Measurements from ENCODE around the gene TXNRD2. TPM values are rescaled to one million over a fixed set of nuclear protein-coding genes. Genes with fewer than 3 reads are reported as not detected.

TXNRD2 gene
- total RNA-seq, 1 donor from 2014 or later, result 13.6 TPM

GRCh38 chr22:19897726-19898125 lies 43.9 kb downstream of the TXNRD2 start:
- Histone ChIP-seq H3K27ac (ENCODE audit: low read depth, low read length) (no peak overlapping the region), H3K4me3 (ENCODE audit: low read length in 3 of 3) (no peak overlapping the region), H3K9me3 (ENCODE audit: control insufficient read depth in 3 of 3, low read length in 3 of 3) (no peaks in the 10 kb centered on the region), H3K9ac (ENCODE audit: low read depth in 1 of 3, low read length in 3 of 3) (no peak overlapping the region), H3K4me1 (ENCODE audit: control insufficient read depth in 3 of 3, insufficient read depth in 3 of 3, low read length in 3 of 3) (peaks cover 0 to 1% (median 0%) of the 10 kb centered on the region in 3 donors), H3K27me3 (ENCODE audit: control insufficient read depth in 3 of 3, insufficient read depth in 3 of 3, low read length in 3 of 3) (no peaks in the 10 kb centered on the region), H3K36me3 (ENCODE audit: control insufficient read depth in 3 of 3, insufficient read depth in 3 of 3, low read length in 3 of 3) (peaks cover 35 to 44% (median 42%) of the 10 kb centered on the region in 3 donors)

- H3K27me3 ChIP-seq (ENCODE audit: control insufficient read depth in 3 of 3, insufficient read depth in 3 of 3, low read length in 3 of 3), result no peaks in the 10 kb centered on the region
- H3K4me1 ChIP-seq (ENCODE audit: control insufficient read depth in 3 of 3, insufficient read depth in 3 of 3, low read length in 3 of 3), result peaks cover 0 to 2% (median under 1%) of the 10 kb centered on the region in 3 donors
- no peak overlapping the region for H3K27ac ChIP-seq (ENCODE audit: low read depth, low read length)
- H3K9me3 ChIP-seq (ENCODE audit: control insufficient read depth in 3 of 3, low read length in 3 of 3), result no peaks in the 10 kb centered on the region
- no peak overlapping the region for H3K9ac ChIP-seq (ENCODE audit: low read depth in 1 of 3, low read length in 3 of 3)
- no peak overlapping the region for H3K4me3 ChIP-seq (ENCODE audit: low read length in 3 of 3)
- H3K36me3 ChIP-seq (ENCODE audit: control insufficient read depth in 3 of 3, insufficient read depth in 3 of 3, low read length in 3 of 3), result peaks cover 38 to 44% (median 42%) of the 10 kb centered on the region in 3 donors
These were observed 44.8 kb downstream of the TXNRD2 start for GRCh38 chr22:19896665-19897355.

GRCh38 chr22:19895160-19895849 lies 46.3 kb downstream of the TXNRD2 start:
- Histone ChIP-seq H3K9me3 (ENCODE audit: control insufficient read depth in 3 of 3, low read length in 3 of 3) (no peaks in the 10 kb centered on the region), H3K9ac (ENCODE audit: low read depth in 1 of 3, low read length in 3 of 3) (no peak overlapping the region), H3K27me3 (ENCODE audit: control insufficient read depth in 3 of 3, insufficient read depth in 3 of 3, low read length in 3 of 3) (no peaks in the 10 kb centered on the region), H3K4me3 (ENCODE audit: low read length in 3 of 3) (no peak overlapping the region), H3K4me1 (ENCODE audit: control insufficient read depth in 3 of 3, insufficient read depth in 3 of 3, low read length in 3 of 3) (peaks cover 0 to 7% (median 4%) of the 10 kb centered on the region in 3 donors), H3K27ac (ENCODE audit: low read depth, low read length) (no peak overlapping the region), H3K36me3 (ENCODE audit: control insufficient read depth in 3 of 3, insufficient read depth in 3 of 3, low read length in 3 of 3) (peaks cover 38 to 42% (median 41%) of the 10 kb centered on the region in 3 donors)

- Histone ChIP-seq H3K4me1 (ENCODE audit: control insufficient read depth in 3 of 3, insufficient read depth in 3 of 3, low read length in 3 of 3) (peaks cover 0 to 7% (median 4%) of the 10 kb centered on the region in 3 donors), H3K4me3 (ENCODE audit: low read length in 3 of 3) (no peak overlapping the region), H3K36me3 (ENCODE audit: control insufficient read depth in 3 of 3, insufficient read depth in 3 of 3, low read length in 3 of 3) (peaks cover 33 to 35% (median 34%) of the 10 kb centered on the region in 3 donors)
These were observed 48.3 kb downstream of the TXNRD2 start for GRCh38 chr22:19893363-19893762.

GRCh38 chr22:19892925-19893324 lies 48.7 kb downstream of the TXNRD2 start:
- Histone ChIP-seq H3K4me1 (ENCODE audit: control insufficient read depth in 3 of 3, insufficient read depth in 3 of 3, low read length in 3 of 3) (peaks cover 0 to 7% (median 4%) of the 10 kb centered on the region in 3 donors), H3K36me3 (ENCODE audit: control insufficient read depth in 3 of 3, insufficient read depth in 3 of 3, low read length in 3 of 3) (peaks cover 29 to 31% (median 31%) of the 10 kb centered on the region in 3 donors), H3K27me3 (ENCODE audit: control insufficient read depth in 3 of 3, insufficient read depth in 3 of 3, low read length in 3 of 3) (no peaks in the 10 kb centered on the region), H3K27ac (ENCODE audit: low read depth, low read length) (no peak overlapping the region), H3K4me3 (ENCODE audit: low read length in 3 of 3) (no peak overlapping the region), H3K9ac (ENCODE audit: low read depth in 1 of 3, low read length in 3 of 3) (no peak overlapping the region), H3K9me3 (ENCODE audit: control insufficient read depth in 3 of 3, low read length in 3 of 3) (no peaks in the 10 kb centered on the region)

More at GRCh38 chr22:19893363-19893762, 48.3 kb downstream of the TXNRD2 start:
- H3K27me3 ChIP-seq (ENCODE audit: control insufficient read depth in 3 of 3, insufficient read depth in 3 of 3, low read length in 3 of 3), result no peaks in the 10 kb centered on the region
- no peaks in the 10 kb centered on the region for H3K9me3 ChIP-seq (ENCODE audit: control insufficient read depth in 3 of 3, low read length in 3 of 3)
- H3K9ac ChIP-seq (ENCODE audit: low read depth in 1 of 3, low read length in 3 of 3), result no peak overlapping the region
- no peak overlapping the region for H3K27ac ChIP-seq (ENCODE audit: low read depth, low read length)

GRCh38 chr22:19892257-19892879 lies 49.2 kb downstream of the TXNRD2 start:
- peaks cover 23 to 28% (median 27%) of the 10 kb centered on the region in 3 donors for H3K36me3 ChIP-seq (ENCODE audit: control insufficient read depth in 3 of 3, insufficient read depth in 3 of 3, low read length in 3 of 3)
- no peak overlapping the region for H3K27ac ChIP-seq (ENCODE audit: low read depth, low read length)
- H3K9me3 ChIP-seq (ENCODE audit: control insufficient read depth in 3 of 3, low read length in 3 of 3), result no peaks in the 10 kb centered on the region
- peaks cover 0 to 8% (median 4%) of the 10 kb centered on the region in 3 donors for H3K4me1 ChIP-seq (ENCODE audit: control insufficient read depth in 3 of 3, insufficient read depth in 3 of 3, low read length in 3 of 3)
- H3K27me3 ChIP-seq (ENCODE audit: control insufficient read depth in 3 of 3, insufficient read depth in 3 of 3, low read length in 3 of 3), result no peaks in the 10 kb centered on the region
- peak overlapping the region in 1 of 3 donors; percentile 8 for H3K9ac ChIP-seq (ENCODE audit: low read depth in 1 of 3, low read length in 3 of 3)
- no peak overlapping the region for H3K4me3 ChIP-seq (ENCODE audit: low read length in 3 of 3)

- Histone ChIP-seq H3K27ac (ENCODE audit: low read depth, low read length) (no peak overlapping the region), H3K4me1 (ENCODE audit: control insufficient read depth in 3 of 3, insufficient read depth in 3 of 3, low read length in 3 of 3) (peaks cover 2 to 15% (median 10%) of the 10 kb centered on the region in 3 donors), H3K27me3 (ENCODE audit: control insufficient read depth in 3 of 3, insufficient read depth in 3 of 3, low read length in 3 of 3) (no peaks in the 10 kb centered on the region), H3K4me3 (ENCODE audit: low read length in 3 of 3) (no peak overlapping the region), H3K9me3 (ENCODE audit: control insufficient read depth in 3 of 3, low read length in 3 of 3) (no peaks in the 10 kb centered on the region), H3K9ac (ENCODE audit: low read depth in 1 of 3, low read length in 3 of 3) (peak overlapping the region in 1 of 3 donors; percentile 8), H3K36me3 (ENCODE audit: control insufficient read depth in 3 of 3, insufficient read depth in 3 of 3, low read length in 3 of 3) (peaks cover 20 to 23% (median 22%) of the 10 kb centered on the region in 3 donors)
These were observed 50.0 kb downstream of the TXNRD2 start for GRCh38 chr22:19891317-19892256.

- H3K4me3 ChIP-seq (ENCODE audit: low read length in 3 of 3), result no peak overlapping the region
These were observed 50.9 kb downstream of the TXNRD2 start for GRCh38 chr22:19890502-19891316.

More at GRCh38 chr22:19890502-19891316, 50.9 kb downstream of the TXNRD2 start:
- peaks cover 19 to 23% (median 20%) of the 10 kb centered on the region in 3 donors for H3K36me3 ChIP-seq (ENCODE audit: control insufficient read depth in 3 of 3, insufficient read depth in 3 of 3, low read length in 3 of 3)
- H3K27me3 ChIP-seq (ENCODE audit: control insufficient read depth in 3 of 3, insufficient read depth in 3 of 3, low read length in 3 of 3), result no peaks in the 10 kb centered on the region
- H3K4me1 ChIP-seq (ENCODE audit: control insufficient read depth in 3 of 3, insufficient read depth in 3 of 3, low read length in 3 of 3), result peaks cover 8 to 22% (median 15%) of the 10 kb centered on the region in 3 donors
- H3K9me3 ChIP-seq (ENCODE audit: control insufficient read depth in 3 of 3, low read length in 3 of 3), result no peaks in the 10 kb centered on the region
- no peak overlapping the region for H3K27ac ChIP-seq (ENCODE audit: low read depth, low read length)
- H3K9ac ChIP-seq (ENCODE audit: low read depth in 1 of 3, low read length in 3 of 3), result no peak overlapping the region

Data from skeletal muscle tissue (tissue), 4 donors.